ENCODE results near the gene CDIPT.

The CDIPT gene

DNA sequence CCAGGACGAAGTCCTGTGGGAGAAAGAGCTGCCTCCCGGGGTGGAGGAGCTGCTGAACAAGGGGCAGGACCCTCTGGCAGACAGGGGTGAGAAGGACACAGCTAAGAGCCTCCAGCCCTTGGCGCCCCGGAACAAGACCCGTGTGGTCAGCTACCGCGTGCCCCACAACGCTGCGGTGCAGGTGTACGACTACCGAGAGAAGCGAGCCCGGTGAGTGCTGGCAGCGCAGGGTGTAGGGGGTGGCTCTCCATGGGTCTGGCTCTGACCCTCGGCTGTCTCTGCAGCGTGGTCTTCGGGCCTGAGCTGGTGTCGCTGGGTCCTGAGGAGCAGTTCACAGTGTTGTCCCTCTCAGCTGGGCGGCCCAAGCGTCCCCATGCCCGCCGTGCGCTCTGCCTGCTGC lies 21.4 kb downstream of the CDIPT start:
- TF ChIP-seq, protein P1, sequence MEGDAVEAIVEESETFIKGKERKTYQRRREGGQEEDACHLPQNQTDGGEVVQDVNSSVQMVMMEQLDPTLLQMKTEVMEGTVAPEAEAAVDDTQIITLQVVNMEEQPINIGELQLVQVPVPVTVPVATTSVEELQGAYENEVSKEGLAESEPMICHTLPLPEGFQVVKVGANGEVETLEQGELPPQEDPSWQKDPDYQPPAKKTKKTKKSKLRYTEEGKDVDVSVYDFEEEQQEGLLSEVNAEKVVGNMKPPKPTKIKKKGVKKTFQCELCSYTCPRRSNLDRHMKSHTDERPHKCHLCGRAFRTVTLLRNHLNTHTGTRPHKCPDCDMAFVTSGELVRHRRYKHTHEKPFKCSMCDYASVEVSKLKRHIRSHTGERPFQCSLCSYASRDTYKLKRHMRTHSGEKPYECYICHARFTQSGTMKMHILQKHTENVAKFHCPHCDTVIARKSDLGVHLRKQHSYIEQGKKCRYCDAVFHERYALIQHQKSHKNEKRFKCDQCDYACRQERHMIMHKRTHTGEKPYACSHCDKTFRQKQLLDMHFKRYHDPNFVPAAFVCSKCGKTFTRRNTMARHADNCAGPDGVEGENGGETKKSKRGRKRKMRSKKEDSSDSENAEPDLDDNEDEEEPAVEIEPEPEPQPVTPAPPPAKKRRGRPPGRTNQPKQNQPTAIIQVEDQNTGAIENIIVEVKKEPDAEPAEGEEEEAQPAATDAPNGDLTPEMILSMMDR (IDR thresholded peaks at IDR 0.05) = no peak

DNA sequence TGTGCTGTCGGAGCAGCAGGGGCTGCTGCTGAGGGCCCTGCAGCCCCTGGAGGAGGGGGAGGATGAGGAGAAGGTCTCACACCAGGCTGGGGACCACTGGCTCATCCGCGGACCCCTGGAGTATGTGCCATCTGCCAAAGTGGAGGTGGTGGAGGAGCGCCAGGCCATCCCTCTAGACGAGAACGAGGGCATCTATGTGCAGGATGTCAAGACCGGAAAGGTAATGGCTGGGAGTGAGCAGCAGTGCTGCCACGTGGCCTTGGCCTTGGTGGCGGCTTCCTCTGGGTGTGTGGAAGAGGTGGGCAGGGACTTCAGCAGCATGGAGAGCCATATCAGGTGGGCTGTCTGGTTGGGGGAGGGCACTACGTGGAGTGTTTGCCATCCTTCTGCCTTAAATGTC lies 22.8 kb downstream of the CDIPT start:
- TF ChIP-seq, protein P1 (IDR thresholded peaks at IDR 0.05) = no peak

DNA sequence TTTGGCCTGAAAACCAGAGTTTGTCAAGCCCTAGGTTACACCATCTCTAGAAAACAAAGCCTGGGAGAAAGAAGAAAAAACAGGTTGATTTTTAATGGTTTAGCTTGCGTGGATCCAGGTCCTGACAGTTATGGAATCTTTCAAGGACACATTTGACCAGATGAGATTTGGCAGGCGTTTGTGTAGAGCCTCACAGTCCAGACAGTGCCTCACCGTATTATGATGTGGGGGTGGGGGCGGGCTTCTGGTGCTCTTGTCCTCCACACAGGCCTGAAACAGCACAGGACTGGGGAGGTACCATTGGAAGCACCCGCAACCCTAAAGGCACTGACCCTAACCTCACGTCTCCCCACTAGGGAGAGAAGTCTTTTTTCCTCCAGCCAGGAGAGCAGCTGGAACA lies 23.2 kb downstream of the CDIPT start:
- TF ChIP-seq, protein P1 (IDR thresholded peaks at IDR 0.05) = no peak

- TF ChIP-seq, protein P1 (IDR thresholded peaks at IDR 0.05) = no peak
Measured at GRCh38 chr16:29837841-29838240, 25.2 kb downstream of the CDIPT start.

GRCh38 chr16:29836623-29837022 lies 26.4 kb downstream of the CDIPT start:
- TF ChIP-seq, protein P1 (IDR thresholded peaks at IDR 0.05) = no peak

- TF ChIP-seq, protein P1 (IDR thresholded peaks at IDR 0.05) = no peak
Measured at GRCh38 chr16:29835926-29836325, 27.1 kb downstream of the CDIPT start.

DNA sequence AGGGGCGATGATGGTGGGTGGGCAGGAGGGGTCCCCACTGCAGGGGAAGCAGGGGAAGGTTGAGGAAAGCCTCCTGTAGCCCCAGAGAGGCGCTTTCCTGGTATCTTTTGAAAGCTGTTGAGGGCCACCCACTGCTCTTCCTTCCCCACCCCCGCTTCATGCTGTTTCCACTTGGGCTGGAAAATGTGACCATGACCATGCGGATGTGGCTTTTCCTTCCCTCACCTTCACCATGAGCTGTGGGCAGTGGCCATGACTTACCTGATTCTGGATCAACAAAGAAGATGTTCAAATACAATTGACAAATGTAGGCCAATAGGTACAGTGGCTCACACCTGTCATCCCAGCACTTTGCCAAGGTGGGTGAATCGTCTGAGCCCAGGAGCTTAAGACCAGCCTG lies 28.9 kb downstream of the CDIPT start:
- TF ChIP-seq, protein P1 (IDR thresholded peaks at IDR 0.05) = no peak

DNA sequence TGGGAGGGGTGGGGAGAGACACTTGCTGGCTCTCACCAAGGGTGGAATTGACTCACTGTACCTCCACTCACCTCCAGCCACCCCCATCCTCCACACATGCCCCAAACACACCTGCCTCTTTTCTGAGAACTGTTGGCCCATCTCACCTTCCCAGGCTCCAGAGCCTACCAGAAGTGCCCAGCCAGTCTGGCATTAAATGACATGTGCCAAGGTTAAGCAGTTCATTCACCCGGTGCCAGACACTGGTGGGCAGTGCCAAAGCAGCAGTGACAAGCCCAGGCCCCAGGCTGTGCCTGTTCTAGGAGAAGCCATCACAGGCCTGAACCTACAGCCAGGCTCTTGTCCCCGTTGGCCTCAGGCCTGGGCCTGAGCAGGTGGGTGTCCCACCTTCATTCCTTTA lies 31.5 kb downstream of the CDIPT start:
- TF ChIP-seq, protein P1 (IDR thresholded peaks at IDR 0.05) = no peak
